ENCODE results near the gene MUC20.
"Not testable (repeated sequence)": the region's sequence is repeated elsewhere in the genome, so short reads cannot be mapped to it uniquely, and the experiment has no call there.

- not testable (repeated sequence) for TF ChIP-seq CTCF, POLR2A (IDR thresholded peaks at IDR 0.05)
Measured at GRCh38 chr3:195711091-195711812, 9.5 kb upstream of the MUC20 start.

Data from vagina (tissue), 2 donors.